Adrenal gland (tissue), 5 donors: ENCODE results near the gene CAMTA1.

ENCODE experiments used
- POLR2A ChIP-seq, 2 donors: fragments of 450-650 bp; IDR thresholded peaks; one replicate each; pipeline ENCODE4 v1.6.1; 2017; ENCODE audit warnings: antibody characterized with exemption in 2 of 2, mild to moderate bottlenecking in 2 of 2, moderate library complexity in 1 of 2
- TF ChIP-seq, protein P1 (sequence below), 6 experiments: fragments of 450-650 bp in 4 of 6; fragments of 200-600 bp in 2 of 6; sonication (generic) in 1 of 6; IDR thresholded peaks; 1 replicate in 5 of 6; 2 replicates in 1 of 6; pipeline versions ENCODE4 v1.5.1 to v1.8.0; 2016 to 2021; ENCODE audit warnings: antibody characterized with exemption in 6 of 6, mild to moderate bottlenecking in 2 of 6, moderate library complexity in 1 of 6
- donor health status: DM: no; HTN: no; CAD: no.

DNA sequence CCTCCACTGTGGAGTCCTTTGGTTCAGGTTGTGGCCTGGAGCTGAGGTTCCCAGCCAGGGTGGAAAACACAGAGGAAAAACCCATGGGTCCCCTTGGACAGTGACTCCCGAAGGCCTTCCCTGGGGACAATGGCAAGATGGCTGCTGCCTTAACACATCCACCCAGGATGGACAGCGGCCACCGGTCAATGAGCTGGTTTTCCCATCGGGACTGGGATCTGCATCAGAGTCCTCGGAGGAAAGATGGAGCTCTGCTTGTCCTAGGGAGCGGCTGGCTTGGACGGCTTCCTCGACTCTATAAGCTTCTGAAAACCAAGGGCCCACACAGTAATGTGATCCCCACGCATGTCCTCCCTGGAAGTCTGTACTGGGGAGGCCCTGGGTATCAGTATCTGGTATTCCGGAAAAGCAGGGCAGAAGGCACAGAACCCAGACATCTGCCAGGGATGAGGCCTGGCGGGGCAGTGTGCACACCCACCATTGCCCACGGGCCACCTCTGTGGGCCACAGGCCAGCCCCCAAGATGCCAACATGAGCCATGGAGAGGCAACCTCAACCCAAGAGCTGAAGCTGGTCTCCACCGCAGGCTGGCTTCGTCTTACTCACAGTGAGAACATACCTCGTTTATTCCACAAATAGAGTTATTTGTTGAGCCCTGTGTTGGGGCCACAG, 891.2 kb downstream of the CAMTA1 start:
- TF ChIP-seq POLR2A (IDR thresholded peaks at IDR 0.05) = no peak
- TF ChIP-seq, protein P1, sequence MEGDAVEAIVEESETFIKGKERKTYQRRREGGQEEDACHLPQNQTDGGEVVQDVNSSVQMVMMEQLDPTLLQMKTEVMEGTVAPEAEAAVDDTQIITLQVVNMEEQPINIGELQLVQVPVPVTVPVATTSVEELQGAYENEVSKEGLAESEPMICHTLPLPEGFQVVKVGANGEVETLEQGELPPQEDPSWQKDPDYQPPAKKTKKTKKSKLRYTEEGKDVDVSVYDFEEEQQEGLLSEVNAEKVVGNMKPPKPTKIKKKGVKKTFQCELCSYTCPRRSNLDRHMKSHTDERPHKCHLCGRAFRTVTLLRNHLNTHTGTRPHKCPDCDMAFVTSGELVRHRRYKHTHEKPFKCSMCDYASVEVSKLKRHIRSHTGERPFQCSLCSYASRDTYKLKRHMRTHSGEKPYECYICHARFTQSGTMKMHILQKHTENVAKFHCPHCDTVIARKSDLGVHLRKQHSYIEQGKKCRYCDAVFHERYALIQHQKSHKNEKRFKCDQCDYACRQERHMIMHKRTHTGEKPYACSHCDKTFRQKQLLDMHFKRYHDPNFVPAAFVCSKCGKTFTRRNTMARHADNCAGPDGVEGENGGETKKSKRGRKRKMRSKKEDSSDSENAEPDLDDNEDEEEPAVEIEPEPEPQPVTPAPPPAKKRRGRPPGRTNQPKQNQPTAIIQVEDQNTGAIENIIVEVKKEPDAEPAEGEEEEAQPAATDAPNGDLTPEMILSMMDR (IDR thresholded peaks at IDR 0.05) = no peak
